ENCODE results near the gene TMED1.
"Not testable (repeated sequence)": the region's sequence is repeated elsewhere in the genome, so short reads cannot be mapped to it uniquely, and the experiment has no call there.

Gene TMED1

GRCh38 chr19:10872546-10873107 is 36.6 kb upstream of the TMED1 start:
- no peak overlapping the region for H3K27ac ChIP-seq (ENCODE audit: low read depth, low read length)
- peak overlapping the region; percentile 78 to 81 for H3K4me3 ChIP-seq (ENCODE audit: low read depth in 1 of 2, low read length in 2 of 2)
- no peaks in the 10 kb centered on the region for H3K27me3 ChIP-seq (ENCODE audit: control insufficient read depth in 1 of 2, insufficient read depth in 2 of 2, low read length in 2 of 2)
- H3K9ac ChIP-seq (ENCODE audit: low read depth in 1 of 2, low read length in 2 of 2): peak overlapping the region; percentile 79 to 80
- H3K36me3 ChIP-seq (ENCODE audit: control insufficient read depth in 1 of 2, insufficient read depth in 2 of 2, low read length in 2 of 2): no peaks in the 10 kb centered on the region
- no peaks in the 10 kb centered on the region for H3K9me3 ChIP-seq (ENCODE audit: control insufficient read depth in 1 of 2, low read length in 2 of 2)
- peaks cover 12 to 15% of the 10 kb centered on the region in 2 donors for H3K4me1 ChIP-seq (ENCODE audit: control insufficient read depth in 1 of 2, insufficient read depth in 2 of 2, low read length in 2 of 2)

GRCh38 chr19:10871711-10872545 is 35.9 kb upstream of the TMED1 start:
- no peaks in the 10 kb centered on the region for H3K27me3 ChIP-seq (ENCODE audit: control insufficient read depth in 1 of 2, insufficient read depth in 2 of 2, low read length in 2 of 2)
- peaks cover 12 to 13% of the 10 kb centered on the region in 2 donors for H3K4me1 ChIP-seq (ENCODE audit: control insufficient read depth in 1 of 2, insufficient read depth in 2 of 2, low read length in 2 of 2)
- H3K4me3 ChIP-seq (ENCODE audit: low read depth in 1 of 2, low read length in 2 of 2): peak overlapping the region; percentile 78 to 81
- peak overlapping the region; percentile 79 to 80 for H3K9ac ChIP-seq (ENCODE audit: low read depth in 1 of 2, low read length in 2 of 2)
- peak overlapping the region; percentile 32 for H3K27ac ChIP-seq (ENCODE audit: low read depth, low read length)
- H3K9me3 ChIP-seq (ENCODE audit: control insufficient read depth in 1 of 2, low read length in 2 of 2): no peaks in the 10 kb centered on the region
- H3K36me3 ChIP-seq (ENCODE audit: control insufficient read depth in 1 of 2, insufficient read depth in 2 of 2, low read length in 2 of 2): no peaks in the 10 kb centered on the region

GRCh38 chr19:10870955-10871603 is 35.1 kb upstream of the TMED1 start, which contains the start of gene CARM1:
Gene CARM1, plus strand, starts transcription at chr19:10871553. Its CDS starts 150 bp downstream, at chr19:10871703.
- Histone ChIP-seq H3K4me1 (ENCODE audit: control insufficient read depth in 1 of 2, insufficient read depth in 2 of 2, low read length in 2 of 2) (peaks cover 12 to 13% of the 10 kb centered on the region in 2 donors), H3K27me3 (ENCODE audit: control insufficient read depth in 1 of 2, insufficient read depth in 2 of 2, low read length in 2 of 2) (no peaks in the 10 kb centered on the region), H3K9ac (ENCODE audit: low read depth in 1 of 2, low read length in 2 of 2) (peak within 1 kb of the TSS; percentile 79 to 80)

GRCh38 chr19:10870501-10870954 is 34.5 kb upstream of the TMED1 start:
- H3K36me3 ChIP-seq (ENCODE audit: control insufficient read depth in 1 of 2, insufficient read depth in 2 of 2, low read length in 2 of 2): no peaks in the 10 kb centered on the region
- no peaks in the 10 kb centered on the region for H3K9me3 ChIP-seq (ENCODE audit: control insufficient read depth in 1 of 2, low read length in 2 of 2)
- H3K4me3 ChIP-seq (ENCODE audit: low read depth in 1 of 2, low read length in 2 of 2): peak overlapping the region; percentile 77 to 79
- H3K9ac ChIP-seq (ENCODE audit: low read depth in 1 of 2, low read length in 2 of 2): peak overlapping the region; percentile 54 to 77
- no peaks in the 10 kb centered on the region for H3K27me3 ChIP-seq (ENCODE audit: control insufficient read depth in 1 of 2, insufficient read depth in 2 of 2, low read length in 2 of 2)
- peaks cover 12 to 13% of the 10 kb centered on the region in 2 donors for H3K4me1 ChIP-seq (ENCODE audit: control insufficient read depth in 1 of 2, insufficient read depth in 2 of 2, low read length in 2 of 2)
- H3K27ac ChIP-seq (ENCODE audit: low read depth, low read length): peak overlapping the region; percentile 58

More at GRCh38 chr19:10870955-10871603, 35.1 kb upstream of the TMED1 start, which contains the start of gene CARM1:
- Histone ChIP-seq H3K27ac (ENCODE audit: low read depth, low read length) (peak within 1 kb of the TSS; percentile 58), H3K36me3 (ENCODE audit: control insufficient read depth in 1 of 2, insufficient read depth in 2 of 2, low read length in 2 of 2) (no peaks in the 10 kb centered on the region), H3K4me3 (ENCODE audit: low read depth in 1 of 2, low read length in 2 of 2) (peak within 1 kb of the TSS; percentile 79 to 81), H3K9me3 (ENCODE audit: control insufficient read depth in 1 of 2, low read length in 2 of 2) (no peaks in the 10 kb centered on the region)

- H3K4me1 ChIP-seq (ENCODE audit: control insufficient read depth in 1 of 2, insufficient read depth in 2 of 2, low read length in 2 of 2): peaks cover 12 to 13% of the 10 kb centered on the region in 2 donors
- not testable (repeated sequence) for H3K9me3 ChIP-seq (ENCODE audit: control insufficient read depth in 1 of 2, low read length in 2 of 2); H3K27ac ChIP-seq (ENCODE audit: low read depth, low read length); H3K27me3 ChIP-seq (ENCODE audit: control insufficient read depth in 1 of 2, insufficient read depth in 2 of 2, low read length in 2 of 2); H3K36me3 ChIP-seq (ENCODE audit: control insufficient read depth in 1 of 2, insufficient read depth in 2 of 2, low read length in 2 of 2); H3K4me3 ChIP-seq (ENCODE audit: low read depth in 1 of 2, low read length in 2 of 2); H3K9ac ChIP-seq (ENCODE audit: low read depth in 1 of 2, low read length in 2 of 2)
These were observed 33.9 kb upstream of the TMED1 start for GRCh38 chr19:10869872-10870311.

GRCh38 chr19:10868872-10869547 is 33.0 kb upstream of the TMED1 start:
- Histone ChIP-seq H3K4me1 (ENCODE audit: control insufficient read depth in 1 of 2, insufficient read depth in 2 of 2, low read length in 2 of 2) (peaks cover 14 to 20% of the 10 kb centered on the region in 2 donors), H3K36me3 (ENCODE audit: control insufficient read depth in 1 of 2, insufficient read depth in 2 of 2, low read length in 2 of 2) (no peaks in the 10 kb centered on the region), H3K9ac (ENCODE audit: low read depth in 1 of 2, low read length in 2 of 2) (no peak overlapping the region), H3K27me3 (ENCODE audit: control insufficient read depth in 1 of 2, insufficient read depth in 2 of 2, low read length in 2 of 2) (no peaks in the 10 kb centered on the region), H3K4me3 (ENCODE audit: low read depth in 1 of 2, low read length in 2 of 2) (no peak overlapping the region), H3K9me3 (ENCODE audit: control insufficient read depth in 1 of 2, low read length in 2 of 2) (no peaks in the 10 kb centered on the region), H3K27ac (ENCODE audit: low read depth, low read length) (no peak overlapping the region)

GRCh38 chr19:10866495-10866894 is 30.5 kb upstream of the TMED1 start:
- Histone ChIP-seq H3K4me1 (ENCODE audit: control insufficient read depth in 1 of 2, insufficient read depth in 2 of 2, low read length in 2 of 2) (peaks cover 19 to 20% of the 10 kb centered on the region in 2 donors), H3K9ac (ENCODE audit: low read depth in 1 of 2, low read length in 2 of 2) (no peak overlapping the region), H3K27ac (ENCODE audit: low read depth, low read length) (no peak overlapping the region), H3K27me3 (ENCODE audit: control insufficient read depth in 1 of 2, insufficient read depth in 2 of 2, low read length in 2 of 2) (no peaks in the 10 kb centered on the region), H3K9me3 (ENCODE audit: control insufficient read depth in 1 of 2, low read length in 2 of 2) (no peaks in the 10 kb centered on the region), H3K4me3 (ENCODE audit: low read depth in 1 of 2, low read length in 2 of 2) (no peak overlapping the region), H3K36me3 (ENCODE audit: control insufficient read depth in 1 of 2, insufficient read depth in 2 of 2, low read length in 2 of 2) (no peaks in the 10 kb centered on the region)

GRCh38 chr19:10864538-10864899 is 28.5 kb upstream of the TMED1 start:
- Histone ChIP-seq H3K27ac (ENCODE audit: low read depth, low read length) (no peak overlapping the region), H3K27me3 (ENCODE audit: control insufficient read depth in 1 of 2, insufficient read depth in 2 of 2, low read length in 2 of 2) (no peaks in the 10 kb centered on the region), H3K4me1 (ENCODE audit: control insufficient read depth in 1 of 2, insufficient read depth in 2 of 2, low read length in 2 of 2) (peaks cover 15 to 20% of the 10 kb centered on the region in 2 donors), H3K4me3 (ENCODE audit: low read depth in 1 of 2, low read length in 2 of 2) (peak overlapping the region; percentile 35 to 43), H3K9ac (ENCODE audit: low read depth in 1 of 2, low read length in 2 of 2) (peak overlapping the region; percentile 29 to 43), H3K36me3 (ENCODE audit: control insufficient read depth in 1 of 2, insufficient read depth in 2 of 2, low read length in 2 of 2) (no peaks in the 10 kb centered on the region), H3K9me3 (ENCODE audit: control insufficient read depth in 1 of 2, low read length in 2 of 2) (no peaks in the 10 kb centered on the region)

- H3K9ac ChIP-seq (ENCODE audit: low read depth in 1 of 2, low read length in 2 of 2): peak overlapping the region; percentile 7 to 27
- H3K36me3 ChIP-seq (ENCODE audit: control insufficient read depth in 1 of 2, insufficient read depth in 2 of 2, low read length in 2 of 2): no peaks in the 10 kb centered on the region
- H3K9me3 ChIP-seq (ENCODE audit: control insufficient read depth in 1 of 2, low read length in 2 of 2): no peaks in the 10 kb centered on the region
- peaks cover 15 to 20% of the 10 kb centered on the region in 2 donors for H3K4me1 ChIP-seq (ENCODE audit: control insufficient read depth in 1 of 2, insufficient read depth in 2 of 2, low read length in 2 of 2)
- peak overlapping the region; percentile 17 for H3K27ac ChIP-seq (ENCODE audit: low read depth, low read length)
- peak overlapping the region; percentile 50 to 55 for H3K4me3 ChIP-seq (ENCODE audit: low read depth in 1 of 2, low read length in 2 of 2)
- no peaks in the 10 kb centered on the region for H3K27me3 ChIP-seq (ENCODE audit: control insufficient read depth in 1 of 2, insufficient read depth in 2 of 2, low read length in 2 of 2)
These were observed 27.2 kb upstream of the TMED1 start for GRCh38 chr19:10863107-10863717.
